Measurements from ENCODE around the gene AKAP14. TPM values are rescaled to one million over a fixed set of nuclear protein-coding genes. Genes with fewer than 3 reads are reported as not detected.

AKAP14 gene
- total RNA-seq, 2 experiments from 2014 or later, result not detected

GRCh38 chrX:119853444-119853843, 42.2 kb upstream of the AKAP14 start:
- Histone ChIP-seq H3K9me3 (ENCODE audit: low read length) (no peaks in the 10 kb centered on the region), H3K4me1 (ENCODE audit: insufficient read depth, low read length, poor library complexity, severe bottlenecking) (peaks cover 15% of the 10 kb centered on the region), H3K9me2 (ENCODE audit: insufficient read depth, low read length) (no peaks in the 10 kb centered on the region), H2AFZ (ENCODE audit: low read length) (peak overlapping the region; percentile 76), H3K4me2 (ENCODE audit: low read length) (peak overlapping the region; percentile 80), H3K27ac (ENCODE audit: low read depth, low read length, poor library complexity, severe bottlenecking) (no peak overlapping the region), H3K36me3 (ENCODE audit: insufficient read depth, low read length) (peaks cover 32% of the 10 kb centered on the region), H3K79me2 (ENCODE audit: insufficient read depth, low read depth, low read length) (peaks cover 18% of the 10 kb centered on the region), H4K20me1 (ENCODE audit: insufficient read depth, low read length) (no peaks in the 10 kb centered on the region), H3K4me3 (ENCODE audit: low read depth, low read length, poor library complexity, severe bottlenecking) (peak overlapping the region; percentile 96)
- intact Hi-C loops (cut with micrococcal nuclease; ENCODE audit: unreplicated experiment), result loop anchor here (2.0 to 5.0 kb wide), 2 partner anchors 17 to 61 kb away; partner anchors contain the start of genes NDUFA1, RNF113A and RPL39
- BruUV-seq (replicated peaks), result no TSS peak
- ChIA-PET POLR2A (interaction anchor here (0.6 to 1.6 kb wide), 8 partner anchors 9 to 95 kb away, joined by 3 to 14 read pairs (median 3); partner anchors contain the start of genes NDUFA1, RNF113A and SOWAHD), CTCF (ENCODE audit: unreplicated experiment) (interaction anchor here (0.5 kb wide), 1 partner anchor 17 kb away, joined by 3 read pairs; no protein-coding TSS in a partner anchor)
- DNase-seq (ENCODE audit: low spot score), result no peak
- TF ChIP-seq CTCF (conservative IDR thresholded peaks at IDR 0.05; ENCODE audit: low read length) (no peak), EZH2phosphoT487 (IDR thresholded peaks at IDR 0.05; ENCODE audit: borderline replicate concordance, low read depth, low read length) (no peak)

- CTCF ChIA-PET (ENCODE audit: unreplicated experiment), result interaction anchor here (0.6 kb wide), 1 partner anchor 17 kb away, joined by 3 read pairs; no protein-coding TSS in a partner anchor
Observed at GRCh38 chrX:119870626-119871131, 25.0 kb upstream of the AKAP14 start.

More at GRCh38 chrX:119870626-119871131, 25.0 kb upstream of the AKAP14 start:
- Histone ChIP-seq H3K9me3 (ENCODE audit: low read length) (no peaks in the 10 kb centered on the region), H3K4me2 (ENCODE audit: low read length) (peak overlapping the region; percentile 88), H2AFZ (ENCODE audit: low read length) (peak overlapping the region; percentile 45; the same call in 1 of the 2 replicates), H4K20me1 (ENCODE audit: insufficient read depth, low read length) (peaks cover 4% of the 10 kb centered on the region; the same call in 1 of the 2 replicates), H3K4me1 (ENCODE audit: insufficient read depth, low read length, poor library complexity, severe bottlenecking) (peaks cover 18% of the 10 kb centered on the region), H3K27ac (ENCODE audit: low read depth, low read length, poor library complexity, severe bottlenecking) (peak overlapping the region; percentile 93), H3K4me3 (ENCODE audit: low read depth, low read length, poor library complexity, severe bottlenecking) (peak overlapping the region; percentile 91), H3K79me2 (ENCODE audit: insufficient read depth, low read depth, low read length) (peaks cover 42% of the 10 kb centered on the region), H3K36me3 (ENCODE audit: insufficient read depth, low read length) (peaks cover 12% of the 10 kb centered on the region), H3K9me2 (ENCODE audit: insufficient read depth, low read length) (no peaks in the 10 kb centered on the region)
- no TSS peak for BruUV-seq (replicated peaks)
- POLR2A ChIA-PET, result interaction anchor here (0.5 to 2.7 kb wide), 10 partner anchors 9 to 408 kb away, joined by 3 to 14 read pairs (median 4); partner anchors contain the start of genes RPL39 and UPF3B
- peak; percentile 55 for DNase-seq (ENCODE audit: low spot score)
- TF ChIP-seq EZH2phosphoT487 (IDR thresholded peaks at IDR 0.05; ENCODE audit: borderline replicate concordance, low read depth, low read length) (no peak), CTCF (conservative IDR thresholded peaks at IDR 0.05; ENCODE audit: low read length) (no peak)
- intact Hi-C loops (cut with micrococcal nuclease; ENCODE audit: unreplicated experiment), result loop anchor here (2.0 kb wide), 1 partner anchor 18 kb away; the partner anchor contains the start of gene UPF3B
